ENCODE data around the gene SCD5. TPM values are rescaled to one million over a fixed set of nuclear protein-coding genes. Genes with fewer than 3 reads are reported as not detected.

Gene SCD5
- total and polyA plus RNA-seq, 2 of the 13 experiments (the other 11 are each of a cell fraction or from before 2014, with no cell fraction given): not detected

- Histone ChIP-seq H3K27ac (ENCODE audit: extremely low read length, insufficient read depth, low read length) (no peak overlapping the region), H3K4me2 (ENCODE audit: low read depth, low read length) (no peak overlapping the region), H2AFZ (ENCODE audit: low read length) (no peak overlapping the region), H3K79me2 (ENCODE audit: insufficient read depth, low read length) (no peaks in the 10 kb centered on the region), H3K9ac (ENCODE audit: insufficient read depth, low read depth, low read length) (no peak overlapping the region), H3K27me3 (ENCODE audit: control insufficient read depth in 1 of 2, insufficient read depth in 2 of 2, low read length in 2 of 2) (0 out of 5 replicates have a peak, but pooled peaks cover 0 to 5% of the 10 kb centered on the region in 2 experiments), H3K9me3 (ENCODE audit: low read length) (no peaks in the 10 kb centered on the region), H4K20me1 (ENCODE audit: insufficient read depth, low read length) (no peaks in the 10 kb centered on the region), H3K36me3 (replicated peaks in 1 of 2; ENCODE audit: control insufficient read depth in 1 of 2, insufficient read depth in 2 of 2, low read length in 2 of 2) (no peaks in the 10 kb centered on the region), H3K4me1 (ENCODE audit: insufficient read depth, low read length) (no peaks in the 10 kb centered on the region), H3K4me3 (replicated peaks in 1 of 3; ENCODE audit: insufficient read depth in 1 of 3, low read depth in 2 of 3, low read length in 3 of 3) (no peak overlapping the region)
- POLR2A ChIA-PET: no interaction called here
- WGBS (ENCODE audit: low lambda C conversion rate): 16% methylated on average over 2 of the region's 2 CpGs
- no TSS peak for BruUV-seq (replicated peaks)
- FAIRE-seq: no peak
- intact Hi-C loops (cut with micrococcal nuclease; ENCODE audit: unreplicated experiment): no loop called here
- no peak for ATAC-seq
- CTCF ChIA-PET (ENCODE audit: low intra/inter-chr PET ratio, low total read pairs): no interaction called here
- in situ Hi-C loops (cut with HindIII; ENCODE audit: extremely low pct_ligation_motif_present, low pct_unique_long_range_greater_than_20kb): no loop called here
- no peak for DNase-seq (ENCODE audit: low spot score)
- TF ChIP-seq SRF (IDR thresholded peaks at IDR 0.05; ENCODE audit: low read depth, low read length): no peak
- TF ChIP-seq SUZ12 (IDR thresholded peaks at IDR 0.05; ENCODE audit: low read depth, low read length): no peak
- no peak for TF ChIP-seq ZNF644 (CRISPR knock-in tag; IDR thresholded peaks at IDR 0.05; ENCODE audit: low read depth)
- no peak for TF ChIP-seq TBX2 (CRISPR knock-in tag; IDR thresholded peaks at IDR 0.05; ENCODE audit: borderline replicate concordance)
- no peak for TF ChIP-seq NFYC (CRISPR knock-in tag; IDR thresholded peaks at IDR 0.05)
- no peak for TF ChIP-seq ELF4 (CRISPR knock-in tag; IDR thresholded peaks at IDR 0.05; ENCODE audit: borderline replicate concordance)
- no peak for TF ChIP-seq MED13 (CRISPR knock-in tag; IDR thresholded peaks at IDR 0.05)
- TF ChIP-seq ZNF430 (CRISPR knock-in tag; IDR thresholded peaks at IDR 0.05): no peak
- TF ChIP-seq ZNF382 (CRISPR knock-in tag; IDR thresholded peaks at IDR 0.05; ENCODE audit: borderline replicate concordance): no peak
- TF ChIP-seq SMARCC2 (IDR thresholded peaks at IDR 0.05): no peak
These were observed 100.2 kb downstream of the SCD5 start for GRCh38 chr4:82698412-82698811.

GRCh38 chr4:82697561-82697960 lies 101.0 kb downstream of the SCD5 start:
- FAIRE-seq (no peak), ATAC-seq (no peak), DNase-seq (ENCODE audit: low spot score) (no peak)
- CTCF ChIA-PET (ENCODE audit: low intra/inter-chr PET ratio, low total read pairs): no interaction called here
- Histone ChIP-seq H3K36me3 (replicated peaks in 1 of 2; ENCODE audit: control insufficient read depth in 1 of 2, insufficient read depth in 2 of 2, low read length in 2 of 2) (no peaks in the 10 kb centered on the region), H3K4me1 (ENCODE audit: insufficient read depth, low read length) (no peaks in the 10 kb centered on the region), H3K9me3 (ENCODE audit: low read length) (no peaks in the 10 kb centered on the region), H3K9ac (ENCODE audit: insufficient read depth, low read depth, low read length) (no peak overlapping the region), H2AFZ (ENCODE audit: low read length) (no peak overlapping the region), H3K4me3 (replicated peaks in 1 of 3; ENCODE audit: insufficient read depth in 1 of 3, low read depth in 2 of 3, low read length in 3 of 3) (no peak overlapping the region), H3K4me2 (ENCODE audit: low read depth, low read length) (no peak overlapping the region), H3K27me3 (ENCODE audit: control insufficient read depth in 1 of 2, insufficient read depth in 2 of 2, low read length in 2 of 2) (0 out of 5 replicates have a peak, but pooled peaks cover 0 to 5% of the 10 kb centered on the region in 2 experiments), H4K20me1 (ENCODE audit: insufficient read depth, low read length) (no peaks in the 10 kb centered on the region), H3K27ac (ENCODE audit: extremely low read length, insufficient read depth, low read length) (no peak overlapping the region), H3K79me2 (ENCODE audit: insufficient read depth, low read length) (no peaks in the 10 kb centered on the region)
- 54% methylated on average over 8 of the region's 8 CpGs for WGBS (ENCODE audit: low lambda C conversion rate)
- POLR2A ChIA-PET: no interaction called here
- in situ Hi-C loops (cut with HindIII; ENCODE audit: extremely low pct_ligation_motif_present, low pct_unique_long_range_greater_than_20kb): no loop called here
- no TSS peak for BruUV-seq (replicated peaks)
- intact Hi-C loops (cut with micrococcal nuclease; ENCODE audit: unreplicated experiment): no loop called here
- no peak for TF ChIP-seq IKZF4 (CRISPR knock-in tag; IDR thresholded peaks at IDR 0.05; ENCODE audit: borderline replicate concordance, low read depth, not compliant biosample characterization)
- no peak for TF ChIP-seq TAF15 (IDR thresholded peaks at IDR 0.05; ENCODE audit: low read depth, low read length, poor library complexity, severe bottlenecking)
- TF ChIP-seq ZNF780A (CRISPR knock-in tag; IDR thresholded peaks at IDR 0.05): no peak
- no peak for TF ChIP-seq ZNF292 (CRISPR knock-in tag; IDR thresholded peaks at IDR 0.05; ENCODE audit: borderline replicate concordance, low read depth)
- TF ChIP-seq NCOA2 (CRISPR knock-in tag; IDR thresholded peaks at IDR 0.05): no peak
- TF ChIP-seq NCOA1 (CRISPR knock-in tag; IDR thresholded peaks at IDR 0.05): no peak
- no peak for TF ChIP-seq ARNTL (CRISPR knock-in tag; IDR thresholded peaks at IDR 0.05)
- TF ChIP-seq ZNF746 (CRISPR knock-in tag; IDR thresholded peaks at IDR 0.05): no peak
- no peak for TF ChIP-seq SNAI1 (CRISPR knock-in tag; IDR thresholded peaks at IDR 0.05; ENCODE audit: borderline replicate concordance)
- no peak for TF ChIP-seq JUN (CRISPR knock-in tag; IDR thresholded peaks at IDR 0.05)
